H9 (cell line): ENCODE data around the gene KCNIP4. TPM values are rescaled to one million over a fixed set of nuclear protein-coding genes. Genes with fewer than 3 reads are reported as not detected.

Experiments used
- DNase-seq: peaks from one replicate; pipeline ENCODE4 v3.0.0-alpha.2; 2017
- H2AFZ ChIP-seq: one replicate; pipeline ENCODE4 v1.6.1; 2013; ENCODE audit warnings: mild to moderate bottlenecking, low read length, control low read depth, moderate library complexity
- H2AK5ac ChIP-seq: 2 replicates; pipeline ENCODE4 v1.6.1; 2013; ENCODE audit warnings: low read length, control low read depth, mixed read lengths; ENCODE audit not compliant: insufficient read length
- H2BK120ac ChIP-seq: one replicate; pipeline ENCODE4 v1.6.1; 2013; ENCODE audit warnings: low read depth, mild to moderate bottlenecking, low read length, control low read depth, inconsistent platforms; ENCODE audit not compliant: poor library complexity, severe bottlenecking
- H2BK12ac ChIP-seq: 2 replicates; pipeline ENCODE4 v1.6.1; 2013; ENCODE audit warnings: low read length, control low read depth, mixed read lengths, low read depth; ENCODE audit not compliant: insufficient read length
- H2BK15ac ChIP-seq: 2 replicates; pipeline ENCODE4 v1.6.1; 2013; ENCODE audit warnings: low read depth, low read length, control low read depth
- H2BK20ac ChIP-seq: one replicate; pipeline ENCODE4 v1.6.1; 2013; ENCODE audit warnings: low read depth, mild to moderate bottlenecking, low read length, control low read depth, inconsistent platforms; ENCODE audit not compliant: poor library complexity, severe bottlenecking
- H2BK5ac ChIP-seq: 2 replicates; pipeline ENCODE4 v1.6.1; 2013; ENCODE audit warnings: low read length, control low read depth, mixed read lengths; ENCODE audit not compliant: insufficient read length
- H3K14ac ChIP-seq: 2 replicates; pipeline ENCODE4 v1.6.1; 2013; ENCODE audit warnings: low read length, control low read depth; ENCODE audit not compliant: insufficient read depth
- H3K18ac ChIP-seq: 2 replicates; pipeline ENCODE4 v1.6.1; 2013; ENCODE audit warnings: low read depth, mild to moderate bottlenecking, mixed read lengths, low read length, control low read depth; ENCODE audit not compliant: insufficient read length
- H3K23ac ChIP-seq: 2 replicates; pipeline ENCODE4 v1.6.1; 2013; ENCODE audit warnings: low read length, control low read depth, mixed read lengths, low read depth; ENCODE audit not compliant: insufficient read length
- H3K23me2 ChIP-seq: 2 replicates; pipeline ENCODE4 v1.6.1; 2013; ENCODE audit warnings: low read depth, mild to moderate bottlenecking, mixed read lengths, low read length, control low read depth; ENCODE audit not compliant: insufficient read length, poor library complexity, severe bottlenecking
- H3K27ac ChIP-seq: 2 replicates; pipeline ENCODE4 v1.5.1; 2013; ENCODE audit warnings: low read length, control low read depth, mixed read lengths, low read depth; ENCODE audit not compliant: insufficient read length
- H3K27me3 ChIP-seq: 2 replicates; pipeline ENCODE4 v1.6.1; 2013; ENCODE audit warnings: low read length, control low read depth, inconsistent platforms; ENCODE audit not compliant: insufficient read depth
- H3K4ac ChIP-seq: 2 replicates; pipeline ENCODE4 v1.6.1; 2013; ENCODE audit warnings: low read depth, mild to moderate bottlenecking, control low read depth, inconsistent platforms, low read length, moderate library complexity
- H3K4me1 ChIP-seq: 2 replicates; pipeline ENCODE4 v1.6.1; 2013; ENCODE audit warnings: low read length, control low read depth, inconsistent platforms; ENCODE audit not compliant: insufficient read depth
- H3K4me2 ChIP-seq: 2 replicates; pipeline ENCODE4 v1.6.1; 2013; ENCODE audit warnings: low read length, control low read depth, mixed read lengths; ENCODE audit not compliant: insufficient read length, insufficient read depth
- H3K56ac ChIP-seq: 2 replicates; pipeline ENCODE4 v1.6.1; 2013; ENCODE audit warnings: low read depth, mild to moderate bottlenecking, mixed read lengths, low read length, control low read depth; ENCODE audit not compliant: insufficient read length
- H3K79me1 ChIP-seq: 2 replicates; pipeline ENCODE4 v1.6.1; 2013; ENCODE audit warnings: low read depth, mild to moderate bottlenecking, moderate library complexity, low read length, control low read depth, inconsistent platforms; ENCODE audit not compliant: insufficient read depth, poor library complexity, severe bottlenecking
- H3K79me2 ChIP-seq: 2 replicates; pipeline ENCODE4 v1.6.1; 2013; ENCODE audit warnings: low read length, control low read depth, inconsistent platforms; ENCODE audit not compliant: insufficient read depth
- H3K9ac ChIP-seq: 2 replicates; pipeline ENCODE4 v1.6.1; 2013; ENCODE audit warnings: low read length, control low read depth, mixed read lengths; ENCODE audit not compliant: insufficient read length; ENCODE audit errors: extremely low read depth
- H3K9me3 ChIP-seq: one replicate; pipeline ENCODE4 v1.6.1; 2013; ENCODE audit warnings: low read depth, low read length, inconsistent platforms; ENCODE audit not compliant: control insufficient read depth
- H3T11ph ChIP-seq: one replicate; pipeline ENCODE4 v1.6.1; 2013; ENCODE audit warnings: mild to moderate bottlenecking, low read length, control low read depth, inconsistent platforms
- H4K20me1 ChIP-seq: one replicate; pipeline ENCODE4 v1.6.1; 2013; ENCODE audit not compliant: control insufficient read depth, insufficient read length, insufficient read depth
- H4K5ac ChIP-seq: 2 replicates; pipeline ENCODE4 v1.6.1; 2013; ENCODE audit warnings: low read depth, mild to moderate bottlenecking, mixed read lengths, low read length, control low read depth; ENCODE audit not compliant: insufficient read length
- H4K8ac ChIP-seq: replicated peaks from 2 replicates; pipeline ENCODE4 v1.6.1; 2013; ENCODE audit warnings: low read length, control low read depth, mixed read lengths, low read depth; ENCODE audit not compliant: insufficient read length
- H4K91ac ChIP-seq: 2 replicates; pipeline ENCODE4 v1.6.1; 2013; ENCODE audit warnings: low read depth, mild to moderate bottlenecking, moderate library complexity, mixed read lengths, low read length, control low read depth; ENCODE audit not compliant: insufficient read length
- H3K27ac Mint-ChIP-seq, 3 experiments: 2 replicates in 2 of 3; 3 replicates in 1 of 3; pipeline ENCODE4 v1.8.0; 2020 to 2021; ENCODE audit warnings: mixed read lengths in 3 of 3, mild to moderate bottlenecking in 1 of 3, moderate library complexity in 1 of 3
- H3K27me3 Mint-ChIP-seq: 2 replicates; pipeline ENCODE4 v1.8.0; 2021; ENCODE audit warnings: low read depth, mild to moderate bottlenecking, moderate library complexity, mixed read lengths
- H3K36me3 Mint-ChIP-seq, 3 experiments: 2 replicates in 2 of 3; 3 replicates in 1 of 3; pipeline ENCODE4 v1.8.0; 2020 to 2021; ENCODE audit warnings: low read depth in 3 of 3, mixed read lengths in 3 of 3; ENCODE audit not compliant: insufficient read depth in 1 of 3
- H3K4me1 Mint-ChIP-seq, 2 experiments: 2 replicates each; pipeline ENCODE4 v1.8.0; 2020; ENCODE audit warnings: mixed read lengths in 2 of 2
- H3K4me3 Mint-ChIP-seq, 2 experiments: 2 replicates in 1 of 2; 3 replicates in 1 of 2; pipeline ENCODE4 v1.8.0; 2020 to 2021; ENCODE audit warnings: mild to moderate bottlenecking in 2 of 2, mixed read lengths in 2 of 2, moderate library complexity in 1 of 2
- H3K9me3 Mint-ChIP-seq, 2 experiments: 2 replicates in 1 of 2; 3 replicates in 1 of 2; pipeline ENCODE4 v1.8.0; 2020; ENCODE audit warnings: mild to moderate bottlenecking in 2 of 2, mixed read lengths in 2 of 2, moderate library complexity in 1 of 2
- WGBS: extraction: QIAGEN DNeasy Blood & Tissue Kit; methylation state at CpG from one replicate; pipeline ENCODE4 v1.1.7; 2013; ENCODE audit warnings: missing lambda C conversion rate, low lambda C conversion rate, mixed read lengths; ENCODE audit not compliant: insufficient read length; ENCODE audit errors: extremely low coverage; 5-methylcytosine and 5-hydroxymethylcytosine counted together
- total RNA-seq: library from RNA; stranded (reverse); gene quantifications from 2 replicates; pipeline ENCODE4 v1.2.1, GENCODE V29; 2021
- TF ChIP-seq, protein P1 (sequence below): fragments of 200-600 bp; sonication (generic); conservative IDR thresholded peaks from 3 replicates; pipeline ENCODE4 v1.8.0; 2021; ENCODE audit warnings: antibody characterized with exemption, mild to moderate bottlenecking

Gene KCNIP4
- total RNA-seq, 1 experiment from 2014 or later: not detected

DNA sequence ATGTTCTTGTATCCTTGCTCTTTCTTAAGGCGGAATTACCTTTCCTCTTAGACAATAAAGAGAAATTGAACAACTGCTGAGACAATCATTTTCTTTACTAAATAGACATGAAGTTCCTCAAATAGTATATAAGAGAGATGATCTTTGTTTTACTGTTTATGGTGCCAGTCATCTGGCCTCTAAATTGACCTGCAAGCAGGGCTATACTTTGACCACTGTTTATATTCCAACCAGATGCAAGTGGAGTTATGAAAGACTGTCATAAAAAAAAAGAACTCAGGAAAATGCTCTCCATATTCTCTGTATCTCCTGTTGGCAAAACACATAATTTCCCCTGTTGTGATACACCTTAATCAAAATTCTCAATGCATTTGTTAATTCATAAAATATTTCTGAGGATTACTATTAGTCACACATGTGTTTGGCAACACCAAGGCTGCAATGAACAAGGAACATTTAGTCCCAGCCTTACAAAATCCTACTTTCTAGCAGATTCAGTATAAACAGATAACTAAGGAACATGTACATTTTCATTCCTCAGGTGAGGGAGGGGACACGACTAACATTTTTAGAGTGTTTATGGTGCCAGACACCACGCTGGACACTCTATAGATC lies 562.3 kb downstream of the KCNIP4 start:
- Histone ChIP-seq H3K9me3 (no peaks in the 10 kb centered on the region), H4K20me1 (no peaks in the 10 kb centered on the region), H3K4me1 (no peaks in the 10 kb centered on the region), H3K4me2 (no peak overlapping the region), H2BK5ac (no peak overlapping the region), H4K8ac (no peak overlapping the region), H2BK15ac (no peak overlapping the region), H2BK12ac (no peak overlapping the region), H2BK120ac (no peak overlapping the region), H3K14ac (no peak overlapping the region), H3K23me2 (no peaks in the 10 kb centered on the region), H3K9ac (no peak overlapping the region), H3K56ac (no peak overlapping the region), H3K4ac (no peak overlapping the region), H3K23ac (no peak overlapping the region), H2AFZ (no peak overlapping the region), H3K79me1 (no peaks in the 10 kb centered on the region), H2BK20ac (no peak overlapping the region), H4K91ac (no peak overlapping the region), H3T11ph (no peak overlapping the region), H3K27ac (no peak overlapping the region), H4K5ac (no peak overlapping the region), H3K79me2 (no peaks in the 10 kb centered on the region), H2AK5ac (no peak overlapping the region), H3K27me3 (no peaks in the 10 kb centered on the region), H3K18ac (no peak overlapping the region)
- no peak overlapping the region for H3K4me3 Mint-ChIP-seq
- no peak overlapping the region for H3K27ac Mint-ChIP-seq
- WGBS: no CpG with 5 or more reads among the region's 3 CpGs
- H3K27me3 Mint-ChIP-seq: no peaks in the 10 kb centered on the region
- H3K9me3 Mint-ChIP-seq: no peaks in the 10 kb centered on the region; a peak in 1 of 5 replicates
- TF ChIP-seq, protein P1, sequence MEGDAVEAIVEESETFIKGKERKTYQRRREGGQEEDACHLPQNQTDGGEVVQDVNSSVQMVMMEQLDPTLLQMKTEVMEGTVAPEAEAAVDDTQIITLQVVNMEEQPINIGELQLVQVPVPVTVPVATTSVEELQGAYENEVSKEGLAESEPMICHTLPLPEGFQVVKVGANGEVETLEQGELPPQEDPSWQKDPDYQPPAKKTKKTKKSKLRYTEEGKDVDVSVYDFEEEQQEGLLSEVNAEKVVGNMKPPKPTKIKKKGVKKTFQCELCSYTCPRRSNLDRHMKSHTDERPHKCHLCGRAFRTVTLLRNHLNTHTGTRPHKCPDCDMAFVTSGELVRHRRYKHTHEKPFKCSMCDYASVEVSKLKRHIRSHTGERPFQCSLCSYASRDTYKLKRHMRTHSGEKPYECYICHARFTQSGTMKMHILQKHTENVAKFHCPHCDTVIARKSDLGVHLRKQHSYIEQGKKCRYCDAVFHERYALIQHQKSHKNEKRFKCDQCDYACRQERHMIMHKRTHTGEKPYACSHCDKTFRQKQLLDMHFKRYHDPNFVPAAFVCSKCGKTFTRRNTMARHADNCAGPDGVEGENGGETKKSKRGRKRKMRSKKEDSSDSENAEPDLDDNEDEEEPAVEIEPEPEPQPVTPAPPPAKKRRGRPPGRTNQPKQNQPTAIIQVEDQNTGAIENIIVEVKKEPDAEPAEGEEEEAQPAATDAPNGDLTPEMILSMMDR: no peak
- DNase-seq: no peak
- H3K36me3 Mint-ChIP-seq: no peaks in the 10 kb centered on the region; a peak in 1 of 7 replicates
- no peaks in the 10 kb centered on the region for H3K4me1 Mint-ChIP-seq
